BLaER1 treated with 17β-estradiol and CSF1 and Interleukin-3, amounts not matched to agents 10 nM and 100 nM (cell line): ENCODE data around the gene TPRA1.

Source experiments
- H3K27ac ChIP-seq, 11 experiments: shearing (Covaris generic); formaldehyde crosslinking; 2 replicates each; pipeline ENCODE4 v1.8.1; 2022
- H3K27me3 ChIP-seq, 11 experiments: shearing (Covaris generic); formaldehyde crosslinking; 2 replicates each; pipeline ENCODE4 v1.8.1; 2022
- H3K36me3 ChIP-seq, 11 experiments: shearing (Covaris generic); formaldehyde crosslinking; 2 replicates each; pipeline ENCODE4 v1.8.1; 2022
- H3K4me1 ChIP-seq, 10 experiments: shearing (Covaris generic); formaldehyde crosslinking; 2 replicates each; pipeline ENCODE4 v1.8.1; 2022
- H3K4me2 ChIP-seq, 11 experiments: shearing (Covaris generic); formaldehyde crosslinking; 2 replicates each; pipeline ENCODE4 v1.8.1; 2022
- H3K4me3 ChIP-seq, 10 experiments: shearing (Covaris generic); formaldehyde crosslinking; 2 replicates each; pipeline ENCODE4 v1.8.1; 2022
- H3K9ac ChIP-seq, 11 experiments: shearing (Covaris generic); formaldehyde crosslinking; 2 replicates each; pipeline ENCODE4 v1.8.1; 2022
- H3K9me3 ChIP-seq, 11 experiments: shearing (Covaris generic); formaldehyde crosslinking; replicated peaks in 1 of 11; 2 replicates each; pipeline ENCODE4 v1.8.1; 2022
- H4K20me1 ChIP-seq, 11 experiments: shearing (Covaris generic); formaldehyde crosslinking; 2 replicates each; pipeline ENCODE4 v1.8.1; 2022
- Cebpa-rat ChIP-seq, 11 experiments: shearing (Covaris generic); IDR thresholded peaks; 2 replicates each; pipeline ENCODE4 v1.8.1; 2022

The TPRA1 gene

DNA sequence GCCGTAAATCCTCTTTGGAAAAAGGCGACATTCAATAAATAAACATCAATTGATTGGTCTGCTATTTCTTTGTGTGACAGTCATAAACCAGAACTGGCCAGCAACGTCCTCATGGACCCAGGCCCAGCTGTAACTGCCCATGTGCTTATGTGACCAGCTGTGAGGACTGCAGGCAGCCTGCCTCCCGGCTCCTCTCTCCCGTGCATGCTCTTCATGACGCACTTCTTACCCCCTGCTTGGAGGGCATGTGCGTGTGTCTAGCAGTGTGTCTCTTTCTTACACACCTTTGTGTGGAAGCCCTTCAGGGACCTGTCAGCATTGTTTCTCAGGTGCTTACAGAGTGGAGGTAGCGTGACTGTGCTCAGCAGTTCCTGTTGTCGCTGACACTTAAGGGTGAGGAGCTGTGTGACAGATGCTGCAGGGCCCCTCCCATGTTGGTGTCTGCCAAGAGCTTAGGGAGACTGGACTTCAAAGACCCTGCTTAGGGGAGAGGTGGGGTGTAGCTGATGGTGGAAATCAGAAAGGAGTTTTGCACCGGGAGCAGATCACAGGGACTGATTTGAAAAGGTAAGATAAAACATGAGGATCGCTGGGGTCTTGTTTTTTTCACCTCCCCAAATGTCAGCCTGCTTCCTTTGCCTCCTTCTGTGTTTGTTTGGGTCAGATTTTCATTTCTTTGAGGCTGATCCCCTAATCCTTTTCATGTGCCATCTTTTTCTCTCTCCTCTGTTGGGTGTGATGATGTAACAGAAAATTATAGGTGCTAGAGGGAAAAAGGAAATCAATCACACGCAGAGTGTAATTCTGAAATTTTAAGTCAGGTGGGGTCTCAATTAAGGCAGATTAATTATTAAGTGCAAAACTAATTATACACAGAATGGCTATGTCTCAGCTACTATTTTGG is 40.5 kb upstream of the TPRA1 start:
- Histone ChIP-seq H3K4me1 (peaks cover 0 to 28% (median 19%) of the 10 kb centered on the region in 10 experiments; a peak in 18 of 20 replicates), H3K27ac (no peak overlapping the region), H3K9me3 (no peaks in the 10 kb centered on the region), H4K20me1 (peaks cover 0 to 16% (median 0%) of the 10 kb centered on the region in 11 experiments; a peak in 2 of 22 replicates), H3K36me3 (no peaks in the 10 kb centered on the region), H3K27me3 (peaks cover 26 to 43% (median 36%) of the 10 kb centered on the region in 11 experiments), H3K4me2 (peak overlapping the region in 5 of 11 experiments; percentile 78 to 94 (median 85); a peak in 7 of 22 replicates), H3K9ac (no peak overlapping the region), H3K4me3 (no peak overlapping the region)
- no peak for TF ChIP-seq Cebpa-rat (IDR thresholded peaks at IDR 0.05)

DNA sequence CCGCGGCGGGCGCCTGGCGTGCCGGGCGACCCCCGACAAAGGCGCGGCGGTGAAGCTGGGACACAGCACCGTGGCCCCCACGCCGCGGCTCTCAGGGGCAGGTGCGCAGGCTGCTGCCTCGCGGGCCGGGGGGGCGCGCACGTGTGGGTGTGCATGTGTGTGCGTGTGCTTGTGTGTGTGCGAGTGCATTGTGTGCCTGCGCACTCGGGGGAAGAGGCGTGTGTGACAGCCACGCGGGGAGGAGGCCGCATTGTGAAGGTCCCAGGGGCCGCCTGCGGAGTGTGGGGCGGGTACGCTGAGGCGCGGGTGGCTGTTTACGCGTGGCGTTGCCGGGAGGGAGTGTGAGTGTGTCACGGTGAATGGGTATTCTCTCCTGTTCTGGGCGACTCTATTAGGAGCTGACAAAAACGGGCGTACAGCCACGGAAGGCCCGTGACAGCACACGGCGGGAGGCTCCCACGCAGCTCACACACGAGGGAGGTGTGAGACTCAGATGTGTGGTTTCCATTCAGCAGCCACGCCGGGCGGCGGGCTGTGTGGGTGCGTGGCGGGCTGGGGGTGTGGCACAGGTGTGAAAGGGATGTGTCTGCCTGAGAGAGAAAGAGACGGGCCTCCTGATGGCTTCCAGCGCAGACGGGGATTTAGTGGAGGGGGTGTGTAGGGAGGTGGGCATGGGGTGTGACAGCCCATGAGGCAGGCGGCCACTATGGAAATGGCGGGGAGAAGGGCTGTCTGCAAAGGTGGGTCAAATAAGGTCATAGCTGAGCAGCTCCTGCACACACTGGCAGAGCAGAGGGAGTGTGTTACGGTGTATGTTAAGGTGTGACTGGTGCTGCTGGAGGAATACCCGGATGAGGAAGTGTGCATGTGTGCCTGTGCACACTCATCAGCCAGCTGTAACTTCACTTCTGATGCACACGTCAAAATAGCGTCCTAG is 39.2 kb upstream of the TPRA1 start:
- no peak for TF ChIP-seq Cebpa-rat (IDR thresholded peaks at IDR 0.05)
- no peaks in the 10 kb centered on the region for H3K36me3 ChIP-seq
- no peaks in the 10 kb centered on the region for H3K9me3 ChIP-seq
- peaks cover 0 to 12% (median 0%) of the 10 kb centered on the region in 11 experiments; a peak in 1 of 22 replicates for H4K20me1 ChIP-seq
- peak overlapping the region; percentile 78 to 94 (median 85) for H3K4me2 ChIP-seq
- peaks cover 26 to 43% (median 36%) of the 10 kb centered on the region in 11 experiments for H3K27me3 ChIP-seq
- peak overlapping the region in 5 of 11 experiments; percentile 17 to 45 (median 30); a peak in 5 of 22 replicates for H3K27ac ChIP-seq
- H3K4me3 ChIP-seq: peak overlapping the region; percentile 49 to 69 (median 62)
- peak overlapping the region in 9 of 11 experiments; percentile 37 to 77 (median 63); a peak in 17 of 22 replicates for H3K9ac ChIP-seq
- peaks cover 0 to 32% (median 20%) of the 10 kb centered on the region in 10 experiments; a peak in 18 of 20 replicates for H3K4me1 ChIP-seq

DNA sequence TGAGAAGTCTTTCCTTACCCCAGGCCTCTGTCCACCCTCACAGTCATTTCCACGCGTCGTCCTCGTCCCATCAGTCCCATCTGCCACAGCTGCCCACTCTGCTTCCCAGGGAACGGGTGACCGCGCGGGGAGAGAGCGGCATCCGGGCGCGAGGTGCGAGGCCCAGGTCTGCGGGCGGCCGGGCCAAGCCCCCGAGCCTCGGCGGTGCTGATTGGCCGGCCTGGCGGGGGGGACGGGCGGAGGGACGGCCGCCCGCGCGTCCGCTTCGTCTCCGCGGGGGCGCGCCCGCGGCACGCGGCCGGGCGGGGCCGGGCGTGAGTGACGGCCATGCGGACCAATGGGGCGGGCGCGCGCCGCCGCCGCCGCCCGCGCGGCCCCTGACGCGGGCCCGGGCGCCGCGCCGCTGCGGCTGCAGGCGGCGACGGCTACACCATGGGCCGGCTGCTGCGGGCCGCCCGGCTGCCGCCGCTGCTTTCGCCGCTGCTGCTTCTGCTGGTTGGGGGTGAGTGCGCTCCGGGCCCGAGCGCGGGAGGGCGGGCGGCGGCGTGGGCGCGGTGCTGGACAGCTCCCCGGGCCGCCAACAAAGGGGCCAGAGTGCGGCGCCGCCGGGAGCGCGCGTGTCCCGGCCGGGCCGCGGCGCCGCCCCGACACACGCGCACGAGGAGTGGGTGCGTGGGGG is 38.4 kb upstream of the TPRA1 start, which contains the start of gene PODXL2:
PODXL2 (plus strand) TSS at position 398 of the 679 bp plus-strand sequence; CDS start at position 433, 35 bp downstream.
- no peak for TF ChIP-seq Cebpa-rat (IDR thresholded peaks at IDR 0.05)
- Histone ChIP-seq H3K9me3 (no peaks in the 10 kb centered on the region), H3K4me3 (peak within 1 kb of the TSS; percentile 49 to 69 (median 62)), H3K9ac (peak within 1 kb of the TSS in 9 of 11 experiments; percentile 37 to 77 (median 63); a peak in 17 of 22 replicates), H4K20me1 (peaks cover 0 to 10% (median 0%) of the 10 kb centered on the region in 11 experiments; a peak in 1 of 22 replicates), H3K4me1 (peaks cover 0 to 32% (median 20%) of the 10 kb centered on the region in 10 experiments; a peak in 18 of 20 replicates), H3K27me3 (peaks cover 26 to 43% (median 36%) of the 10 kb centered on the region in 11 experiments), H3K4me2 (peak within 1 kb of the TSS; percentile 78 to 94 (median 85)), H3K36me3 (no peaks in the 10 kb centered on the region), H3K27ac (peak within 1 kb of the TSS in 5 of 11 experiments; percentile 17 to 45 (median 30); a peak in 5 of 22 replicates)

DNA sequence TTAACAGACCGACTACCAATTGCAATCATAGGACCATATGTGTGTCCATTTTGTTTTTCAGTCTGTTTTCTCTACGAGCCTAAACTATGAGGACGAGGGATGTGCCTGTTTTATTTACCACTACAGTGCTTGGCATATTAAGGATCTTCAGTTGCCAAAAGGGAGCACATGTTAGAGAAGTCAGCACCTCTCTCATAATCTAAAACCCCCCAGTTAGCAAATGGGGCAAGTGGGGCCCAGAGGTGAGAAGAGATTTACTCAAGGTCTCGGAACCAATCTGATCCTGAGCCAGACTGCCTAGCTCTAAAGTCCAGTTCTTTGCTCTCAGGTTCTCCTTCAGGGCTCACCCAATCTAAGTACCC is 37.9 kb upstream of the TPRA1 start:
- H3K27me3 ChIP-seq: peaks cover 26 to 43% (median 36%) of the 10 kb centered on the region in 11 experiments
- H4K20me1 ChIP-seq: peaks cover 0 to 8% (median 0%) of the 10 kb centered on the region in 11 experiments; a peak in 1 of 22 replicates
- peaks cover 0 to under 1% (median 0%) of the 10 kb centered on the region in 11 experiments; a peak in 2 of 22 replicates for H3K36me3 ChIP-seq
- no peaks in the 10 kb centered on the region for H3K9me3 ChIP-seq
- peaks cover 0 to 32% (median 20%) of the 10 kb centered on the region in 10 experiments; a peak in 18 of 20 replicates for H3K4me1 ChIP-seq
- no peak overlapping the region for H3K9ac ChIP-seq
- H3K4me2 ChIP-seq: peak overlapping the region in 9 of 11 experiments; percentile 78 to 94 (median 87); a peak in 12 of 22 replicates
- TF ChIP-seq Cebpa-rat (IDR thresholded peaks at IDR 0.05): no peak
- H3K4me3 ChIP-seq: 0 out of 20 replicates have a peak overlapping the region, but pooled peaks of 2 of the 10 experiments have one; percentile 59 to 62
- H3K27ac ChIP-seq: no peak overlapping the region

DNA sequence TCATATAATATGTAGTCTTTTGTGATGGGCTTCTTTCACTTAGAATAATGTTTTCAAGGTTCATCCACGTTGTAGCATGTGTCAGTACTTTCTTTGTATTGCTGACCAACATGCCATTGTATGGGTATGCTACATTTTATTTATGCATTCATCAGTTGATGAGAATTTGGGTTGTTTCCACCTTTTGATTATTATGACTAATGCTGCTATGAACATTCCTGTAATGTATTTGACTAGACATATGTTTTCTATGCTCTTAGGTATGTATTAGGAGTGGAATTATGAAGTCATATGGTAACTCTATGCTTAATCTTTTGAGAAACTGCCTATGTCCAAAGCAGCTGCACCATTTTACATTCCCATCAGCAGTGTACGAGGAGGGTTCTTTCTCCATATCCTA is 35.3 kb upstream of the TPRA1 start:
- no peak for TF ChIP-seq Cebpa-rat (IDR thresholded peaks at IDR 0.05)
- no peak overlapping the region for H3K9ac ChIP-seq
- H3K4me3 ChIP-seq: no peak overlapping the region

DNA sequence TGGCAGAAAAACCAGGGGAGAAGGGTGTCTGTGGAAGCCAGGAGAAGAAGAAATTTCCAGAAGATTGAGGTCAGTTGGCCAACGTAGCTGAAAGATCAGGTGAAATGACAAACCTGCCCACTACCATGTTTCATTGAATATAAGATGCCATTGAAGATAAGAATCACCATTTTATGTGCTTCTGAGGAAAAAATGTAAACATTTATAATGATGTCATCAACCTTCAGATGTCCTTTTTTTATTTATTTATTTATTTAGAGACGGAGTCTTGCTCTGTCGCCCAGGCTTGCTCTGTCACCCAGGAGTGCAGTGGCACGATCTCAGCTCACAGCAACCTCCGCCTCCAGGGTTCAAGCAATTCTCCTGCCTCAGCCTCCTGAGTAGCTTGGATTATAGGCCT is 33.5 kb upstream of the TPRA1 start:
- Histone ChIP-seq H3K4me3 (no peak overlapping the region), H3K27ac (no peak overlapping the region), H4K20me1 (peaks cover 0 to 42% (median 11%) of the 10 kb centered on the region in 11 experiments; a peak in 9 of 22 replicates), H3K9me3 (no peaks in the 10 kb centered on the region), H3K36me3 (peaks cover 29 to 44% (median 42%) of the 10 kb centered on the region in 11 experiments), H3K9ac (no peak overlapping the region), H3K4me1 (peaks cover 0 to 12% (median 6%) of the 10 kb centered on the region in 10 experiments; a peak in 7 of 20 replicates), H3K4me2 (no peak overlapping the region), H3K27me3 (peaks cover 10 to 24% (median 17%) of the 10 kb centered on the region in 11 experiments; a peak in 20 of 22 replicates)
- TF ChIP-seq Cebpa-rat (IDR thresholded peaks at IDR 0.05): no peak

More for the DNA sequence above, 35.3 kb upstream of the TPRA1 start:
- no peaks in the 10 kb centered on the region for H3K9me3 ChIP-seq
- no peak overlapping the region for H3K27ac ChIP-seq
- H3K4me2 ChIP-seq: peak overlapping the region in 4 of 11 experiments; percentile 29 to 51 (median 40); a peak in 6 of 22 replicates
- peaks cover 0 to 28% (median 20%) of the 10 kb centered on the region in 10 experiments; a peak in 18 of 20 replicates for H3K4me1 ChIP-seq
- H3K27me3 ChIP-seq: peaks cover 26 to 40% (median 34%) of the 10 kb centered on the region in 11 experiments
- H4K20me1 ChIP-seq: peaks cover 0 to 27% (median 10%) of the 10 kb centered on the region in 11 experiments; a peak in 7 of 22 replicates
- peaks cover 13 to 26% (median 24%) of the 10 kb centered on the region in 11 experiments for H3K36me3 ChIP-seq

DNA sequence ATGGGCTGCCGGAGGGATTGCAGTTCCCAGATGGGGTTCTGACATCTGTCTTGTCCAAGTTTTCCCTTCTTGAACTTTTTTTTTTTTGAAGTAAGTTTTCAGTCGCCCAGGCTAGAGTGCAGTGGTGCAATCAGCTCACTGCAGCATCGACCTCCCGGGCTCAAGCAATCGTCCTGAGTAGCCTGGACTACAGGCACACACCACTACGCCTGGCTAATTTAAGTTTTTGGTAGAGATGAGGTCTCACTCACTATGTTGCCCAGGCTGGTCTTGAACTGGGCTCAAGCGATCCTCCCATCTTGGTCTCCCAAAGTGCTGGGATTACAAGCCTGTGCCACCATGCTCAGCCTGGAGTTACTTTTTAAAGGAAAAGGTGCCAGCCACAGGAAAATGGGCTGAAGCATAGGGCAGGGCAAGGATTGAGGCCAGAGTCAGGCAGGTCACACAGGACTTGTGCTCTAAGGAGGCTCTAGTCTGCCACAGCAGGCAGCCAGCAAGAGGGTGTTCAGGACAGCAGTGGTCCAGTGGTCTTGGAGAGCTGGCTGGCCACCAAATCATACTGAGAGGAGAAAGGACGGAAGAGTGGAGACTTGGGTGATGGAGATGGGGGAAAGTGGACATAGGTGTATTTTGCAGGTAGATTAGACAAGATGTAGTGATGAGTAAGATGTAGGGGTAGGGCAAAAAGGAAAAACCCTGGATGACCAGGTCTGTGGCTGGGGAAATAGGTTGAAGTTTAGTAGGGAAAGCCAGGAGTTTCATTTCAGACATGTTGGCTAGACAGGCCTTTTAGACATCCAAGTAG is 32.4 kb upstream of the TPRA1 start:
- Histone ChIP-seq H3K4me2 (no peak overlapping the region), H3K27me3 (peaks cover 0 to 13% (median 6%) of the 10 kb centered on the region in 11 experiments; a peak in 14 of 22 replicates), H3K27ac (no peak overlapping the region), H3K4me3 (no peak overlapping the region), H3K36me3 (peaks cover 40 to 55% (median 53%) of the 10 kb centered on the region in 11 experiments), H3K9me3 (no peaks in the 10 kb centered on the region), H3K4me1 (peaks cover 0 to 12% (median 6%) of the 10 kb centered on the region in 10 experiments; a peak in 7 of 20 replicates), H4K20me1 (peaks cover 0 to 53% (median 17%) of the 10 kb centered on the region in 11 experiments; a peak in 9 of 22 replicates), H3K9ac (no peak overlapping the region)
- no peak for TF ChIP-seq Cebpa-rat (IDR thresholded peaks at IDR 0.05)
